ENCODE measurements around the gene RNF126. TPM values are rescaled to one million over a fixed set of nuclear protein-coding genes. Genes with fewer than 3 reads are reported as not detected.
"Not testable (repeated sequence)": the region's sequence is repeated elsewhere in the genome, so short reads cannot be mapped to it uniquely, and the experiment has no call there.

The RNF126 gene
- total and polyA plus RNA-seq, 5 donors = 21.7 to 37.6 (median 25.6) TPM

GRCh38 chr19:605061-605971 lies 57.7 kb downstream of the RNF126 start:
- H3K9me3 ChIP-seq (ENCODE audit: control insufficient read depth, low read length); ATAC-seq; DNase-seq; H3K4me3 ChIP-seq (ENCODE audit: low read length); intact Hi-C loops (cut with DNase I); H3K27me3 ChIP-seq (ENCODE audit: control insufficient read depth, insufficient read depth); H3K27ac ChIP-seq (ENCODE audit: low read length); H3K4me1 ChIP-seq (ENCODE audit: control insufficient read depth, insufficient read depth, low read length): not testable (repeated sequence)
- WGBS = 88% methylated on average over 32 of the region's 34 CpGs

GRCh38 chr19:604355-604754 lies 58.7 kb downstream of the RNF126 start:
- intact Hi-C loops (cut with DNase I) = no loop called here
- Histone ChIP-seq H3K4me3 (ENCODE audit: low read length) (no peak overlapping the region), H3K4me1 (ENCODE audit: control insufficient read depth, insufficient read depth, low read length) (no peaks in the 10 kb centered on the region), H3K27me3 (ENCODE audit: control insufficient read depth, insufficient read depth) (no peaks in the 10 kb centered on the region), H3K27ac (ENCODE audit: low read length) (no peak overlapping the region), H3K9me3 (ENCODE audit: control insufficient read depth, low read length) (no peaks in the 10 kb centered on the region)
- DNase-seq (no peak), ATAC-seq (no peak)
- 88% methylated on average over 11 of the region's 11 CpGs for WGBS

GRCh38 chr19:603779-604178 lies 59.2 kb downstream of the RNF126 start:
- intact Hi-C loops (cut with DNase I); H3K27ac ChIP-seq (ENCODE audit: low read length); H3K4me3 ChIP-seq (ENCODE audit: low read length); H3K4me1 ChIP-seq (ENCODE audit: control insufficient read depth, insufficient read depth, low read length); ATAC-seq; H3K9me3 ChIP-seq (ENCODE audit: control insufficient read depth, low read length); H3K27me3 ChIP-seq (ENCODE audit: control insufficient read depth, insufficient read depth); DNase-seq: not testable (repeated sequence)
- 95% methylated on average over 20 of the region's 20 CpGs for WGBS

GRCh38 chr19:603302-603639 lies 59.7 kb downstream of the RNF126 start:
- H3K4me1 ChIP-seq (ENCODE audit: control insufficient read depth, insufficient read depth, low read length); H3K27me3 ChIP-seq (ENCODE audit: control insufficient read depth, insufficient read depth); DNase-seq; H3K4me3 ChIP-seq (ENCODE audit: low read length); H3K27ac ChIP-seq (ENCODE audit: low read length); intact Hi-C loops (cut with DNase I); H3K9me3 ChIP-seq (ENCODE audit: control insufficient read depth, low read length); ATAC-seq: not testable (repeated sequence)
- WGBS = 90% methylated on average over 13 of the region's 13 CpGs

- H3K27ac ChIP-seq (ENCODE audit: low read length) = no peak overlapping the region
Observed at GRCh38 chr19:602391-603301, 60.4 kb downstream of the RNF126 start.

GRCh38 chr19:601790-602189 lies 61.2 kb downstream of the RNF126 start:
- Histone ChIP-seq H3K4me3 (ENCODE audit: low read length) (no peak overlapping the region), H3K27ac (ENCODE audit: low read length) (no peak overlapping the region), H3K4me1 (ENCODE audit: control insufficient read depth, insufficient read depth, low read length) (no peaks in the 10 kb centered on the region), H3K9me3 (ENCODE audit: control insufficient read depth, low read length) (no peaks in the 10 kb centered on the region), H3K27me3 (ENCODE audit: control insufficient read depth, insufficient read depth) (no peaks in the 10 kb centered on the region)
- intact Hi-C loops (cut with DNase I) = no loop called here
- DNase-seq (no peak), ATAC-seq (peak in 1 of 2 donors; percentile 29)
- WGBS = 76% methylated on average over 25 of the region's 25 CpGs

More at GRCh38 chr19:602391-603301, 60.4 kb downstream of the RNF126 start:
- Histone ChIP-seq H3K4me1 (ENCODE audit: control insufficient read depth, insufficient read depth, low read length) (no peaks in the 10 kb centered on the region), H3K9me3 (ENCODE audit: control insufficient read depth, low read length) (no peaks in the 10 kb centered on the region), H3K4me3 (ENCODE audit: low read length) (no peak overlapping the region), H3K27me3 (ENCODE audit: control insufficient read depth, insufficient read depth) (no peaks in the 10 kb centered on the region)
- intact Hi-C loops (cut with DNase I) = no loop called here
- peak; percentile 57 to 63 for ATAC-seq
- 78% methylated on average over 35 of the region's 35 CpGs for WGBS
- DNase-seq = no peak

- no peak overlapping the region for H3K27ac ChIP-seq (ENCODE audit: low read length)
- ATAC-seq (no peak), DNase-seq (no peak)
- WGBS = 93% methylated on average over 28 of the region's 28 CpGs
- intact Hi-C loops (cut with DNase I) = no loop called here
- no peaks in the 10 kb centered on the region for H3K27me3 ChIP-seq (ENCODE audit: control insufficient read depth, insufficient read depth)
- no peak overlapping the region for H3K4me3 ChIP-seq (ENCODE audit: low read length)
- no peaks in the 10 kb centered on the region for H3K4me1 ChIP-seq (ENCODE audit: control insufficient read depth, insufficient read depth, low read length)
- no peaks in the 10 kb centered on the region for H3K9me3 ChIP-seq (ENCODE audit: control insufficient read depth, low read length)
Observed at GRCh38 chr19:601310-601709, 61.7 kb downstream of the RNF126 start.

Other genes starting within 250 kb of the RNF126 start
- 10 to 100 TPM; 14.3 to 20.0 (median 17.6) TPM for gene SHC2, start 202.2 kb downstream of the RNF126 start, total RNA-seq
- gene SHC2, start 202.2 kb downstream of the RNF126 start, polyA plus RNA-seq = 21.0 TPM
- under 1 TPM; 0.28 to 0.59 (median 0.36) TPM for gene MADCAM1, start 166.7 kb downstream of the RNF126 start, total RNA-seq
- 0.27 TPM for gene MADCAM1, start 166.7 kb downstream of the RNF126 start, polyA plus RNA-seq
- gene TPGS1, start 155.7 kb downstream of the RNF126 start, total RNA-seq = 10 to 100 TPM; 10.9 to 15.6 (median 14.7) TPM
- 21.3 TPM for gene TPGS1, start 155.7 kb downstream of the RNF126 start, polyA plus RNA-seq
- 10 to 100 TPM; 66.8 to 78.4 (median 74.3) TPM for gene CDC34, start 131.5 kb downstream of the RNF126 start, total RNA-seq
- gene CDC34, start 131.5 kb downstream of the RNF126 start, polyA plus RNA-seq = 95.8 TPM
- under 1 TPM in 2 of 4 donors, not detected in 2; 0.26 to 0.32 TPM for gene GZMM, start 119.2 kb downstream of the RNF126 start, total RNA-seq
- gene GZMM, start 119.2 kb downstream of the RNF126 start, polyA plus RNA-seq = 0.43 TPM
- 1,000 to 10,000 TPM; 1,142 to 1,510 (median 1,274) TPM for gene BSG, start 90.6 kb downstream of the RNF126 start, total RNA-seq
- 1,705 TPM for gene BSG, start 90.6 kb downstream of the RNF126 start, polyA plus RNA-seq
- 10 to 100 TPM; 15.8 to 24.7 (median 21.7) TPM for gene HCN2, start 73.3 kb downstream of the RNF126 start, total RNA-seq
- gene HCN2, start 73.3 kb downstream of the RNF126 start, polyA plus RNA-seq = 19.3 TPM
- 10 to 100 TPM; 36.1 to 46.4 (median 45.1) TPM for gene POLRMT, start 29.7 kb downstream of the RNF126 start, total RNA-seq
- gene POLRMT, start 29.7 kb downstream of the RNF126 start, polyA plus RNA-seq = 36.8 TPM
- under 1 TPM in 3 of 4 donors, not detected in 1; 0.15 to 0.34 (median 0.17) TPM for gene FGF22, start 23.3 kb downstream of the RNF126 start, total RNA-seq
- 0.23 TPM for gene FGF22, start 23.3 kb downstream of the RNF126 start, polyA plus RNA-seq
- gene FSTL3, start 13.2 kb upstream of the RNF126 start, total RNA-seq = 100 to 1,000 TPM in 1 of 4 donors, 10 to 100 TPM in 3; 47.1 to 110 (median 61.9) TPM
- 64.1 TPM for gene FSTL3, start 13.2 kb upstream of the RNF126 start, polyA plus RNA-seq
- not detected for gene PRSS57, start 32.2 kb upstream of the RNF126 start, total RNA-seq
- not detected for gene PRSS57, start 32.2 kb upstream of the RNF126 start, polyA plus RNA-seq
- gene PALM, start 45.7 kb upstream of the RNF126 start, total RNA-seq = 10 to 100 TPM; 34.9 to 84.9 (median 46.9) TPM
- gene PALM, start 45.7 kb upstream of the RNF126 start, polyA plus RNA-seq = 30.3 TPM
- under 1 TPM in 1 of 4 donors, not detected in 3; 0.22 TPM for gene MISP, start 87.9 kb upstream of the RNF126 start, total RNA-seq
- gene MISP, start 87.9 kb upstream of the RNF126 start, polyA plus RNA-seq = 0.02 TPM
- 100 to 1,000 TPM in 1 of 4 donors, 10 to 100 TPM in 3; 67.5 to 119 (median 82.3) TPM for gene PTBP1, start 134.2 kb upstream of the RNF126 start, total RNA-seq
- gene PTBP1, start 134.2 kb upstream of the RNF126 start, polyA plus RNA-seq = 42.9 TPM
- gene PLPPR3, start 158.7 kb upstream of the RNF126 start, total RNA-seq = not detected
- 0.05 TPM for gene PLPPR3, start 158.7 kb upstream of the RNF126 start, polyA plus RNA-seq
- gene AZU1, start 164.6 kb upstream of the RNF126 start, total RNA-seq = not detected
- gene AZU1, start 164.6 kb upstream of the RNF126 start, polyA plus RNA-seq = 0.11 TPM
- gene PRTN3, start 177.8 kb upstream of the RNF126 start, total RNA-seq = not detected
- not detected for gene PRTN3, start 177.8 kb upstream of the RNF126 start, polyA plus RNA-seq
- 1 to 10 TPM in 3 of 4 donors, under 1 TPM in 1; 0.85 to 2.6 (median 1.9) TPM for gene ELANE, start 189.1 kb upstream of the RNF126 start, total RNA-seq
- 3.4 TPM for gene ELANE, start 189.1 kb upstream of the RNF126 start, polyA plus RNA-seq
- gene CFD, start 196.4 kb upstream of the RNF126 start, total RNA-seq = 100 to 1,000 TPM; 221 to 590 (median 310) TPM
- 869 TPM for gene CFD, start 196.4 kb upstream of the RNF126 start, polyA plus RNA-seq
- gene MED16, start 230.0 kb upstream of the RNF126 start, total RNA-seq = 10 to 100 TPM; 23.9 to 28.4 (median 25.4) TPM
- gene MED16, start 230.0 kb upstream of the RNF126 start, polyA plus RNA-seq = 21.3 TPM
- not detected for gene RNU6-9, start 230.3 kb upstream of the RNF126 start, total RNA-seq
- not detected for gene RNU6-9, start 230.3 kb upstream of the RNF126 start, polyA plus RNA-seq